GM12878 (cell line): ENCODE measurements around the gene SPTY2D1. TPM values are rescaled to one million over a fixed set of nuclear protein-coding genes. Genes with fewer than 3 reads are reported as not detected.

Experiments
- ATAC-seq: fragments of 200-7000 bp; cut with Tn5 transposase; 3 replicates; pipeline ENCODE4 v1.9.1; 2020; ENCODE audit warnings: mild to moderate bottlenecking, moderate library complexity
- BruUV-seq: library from RNA; stranded (reverse); fragments of 400-500 nt; replicated peaks from 2 replicates; lab custom pipeline; 2021; lab: Mats Ljungman, UMichigan
- CTCF ChIA-PET: fragments of 300-600 bp; sonication (Branson Sonifier 250); formaldehyde crosslinking; extraction: SDS; loops from one replicate; lab custom pipeline; 2021; ENCODE audit warnings: inconsistent platforms; lab: Yijun Ruan, JAX
- POLR2A ChIA-PET: fragments of 350-600 bp; formaldehyde crosslinking; extraction: SDS; loops from one replicate; lab custom pipeline; 2021; ENCODE audit warnings: inconsistent platforms; lab: Charles Lee
- RAD21 ChIA-PET: fragments of 300-600 bp; sonication (Branson Sonifier 250); formaldehyde crosslinking; loops from one replicate; lab custom pipeline; 2023; ENCODE audit warnings: antibody characterized with exemption; ENCODE audit not compliant: unreplicated experiment; lab: Charles Lee
- SMC1A ChIA-PET: fragments of 300-600 bp; sonication (Branson Sonifier 250); formaldehyde crosslinking; loops from one replicate; lab custom pipeline; 2023; ENCODE audit not compliant: unreplicated experiment, uncharacterized antibody; lab: Charles Lee
- DNase-seq: peaks from one replicate; pipeline ENCODE4 v3.0.0-alpha.2; 2011; ENCODE audit warnings: low read depth, low spot score
- FAIRE-seq: peaks from 3 replicates; lab custom pipeline; 2011; peaks lifted over from hg19 to GRCh38; lab: Jason Lieb, UNC
- H2AFZ ChIP-seq: 2 replicates; pipeline ENCODE4 v1.6.0; 2011; ENCODE audit warnings: low read depth, low read length, control low read depth; ENCODE audit not compliant: control insufficient read depth
- H3K27ac ChIP-seq: 2 replicates; pipeline ENCODE4 v1.5.1; 2011; ENCODE audit warnings: control low read depth; ENCODE audit not compliant: control insufficient read depth, insufficient read depth
- H3K27me3 ChIP-seq, 2 experiments: replicated peaks in 1 of 2; 2 replicates each; pipeline versions ENCODE4 v1.6.0 to v1.6.1; 2011; ENCODE audit warnings: low read length in 1 of 2; ENCODE audit not compliant: control insufficient read depth in 2 of 2, insufficient read depth in 2 of 2
- H3K36me3 ChIP-seq, 2 experiments: 2 replicates each; pipeline ENCODE4 v1.5.1; 2011; ENCODE audit warnings: low read length in 1 of 2; ENCODE audit not compliant: control insufficient read depth in 2 of 2, insufficient read depth in 2 of 2
- H3K4me1 ChIP-seq: 2 replicates; pipeline ENCODE4 v1.6.1; 2011; ENCODE audit warnings: mild to moderate bottlenecking, low read length, moderate library complexity, mixed read lengths; ENCODE audit not compliant: control insufficient read depth, insufficient read depth
- H3K4me2 ChIP-seq: 2 replicates; pipeline ENCODE4 v1.6.0; 2011; ENCODE audit warnings: control low read depth; ENCODE audit not compliant: control insufficient read depth, insufficient read depth
- H3K4me3 ChIP-seq: fragments of 200-600 bp; sonication (generic); 2 replicates; pipeline ENCODE4 v1.5.1; 2016
- H3K79me2 ChIP-seq: 2 replicates; pipeline ENCODE4 v1.6.0; 2011; ENCODE audit warnings: low read length; ENCODE audit not compliant: control insufficient read depth, insufficient read depth
- H3K9ac ChIP-seq: 2 replicates; pipeline ENCODE4 v1.8.0; 2011; ENCODE audit warnings: low read length, control low read depth, mixed read lengths; ENCODE audit not compliant: control insufficient read depth, insufficient read depth
- H3K9me3 ChIP-seq: replicated peaks from 3 replicates; pipeline ENCODE4 v1.5.1; 2011; ENCODE audit warnings: mild to moderate bottlenecking, low read length; ENCODE audit not compliant: control insufficient read depth, insufficient read depth
- H4K20me1 ChIP-seq: 2 replicates; pipeline ENCODE4 v1.6.0; 2011; ENCODE audit not compliant: control insufficient read depth, insufficient read depth
- ASH2L ChIP-seq: fragments of 300-600, 200-600 bp; sonication (generic); IDR thresholded peaks from 2 replicates; pipeline ENCODE4 v1.6.1; 2017; ENCODE audit warnings: low read depth, mild to moderate bottlenecking, borderline replicate concordance
- BCLAF1 ChIP-seq: fragments of 450-650 bp; IDR thresholded peaks from 2 replicates; pipeline ENCODE4 v1.6.1; 2017; ENCODE audit warnings: antibody characterized with exemption, mild to moderate bottlenecking, moderate library complexity
- BRCA1 ChIP-seq: IDR thresholded peaks from 2 replicates; pipeline ENCODE4 v1.6.1; 2011; ENCODE audit warnings: low read depth, low read length, improper control_type of control experiment
- CREM ChIP-seq: IDR thresholded peaks from 2 replicates; pipeline ENCODE4 v1.6.1; 2014; ENCODE audit warnings: antibody characterized with exemption, low read depth
- GABPA ChIP-seq: IDR thresholded peaks from 2 replicates; pipeline ENCODE4 v1.6.1; 2014; ENCODE audit warnings: antibody characterized with exemption, low read depth, mild to moderate bottlenecking, inconsistent platforms
- MLLT1 ChIP-seq: fragments of 450-650 bp; IDR thresholded peaks from 2 replicates; pipeline ENCODE4 v1.6.1; 2016; ENCODE audit warnings: mild to moderate bottlenecking
- SP1 ChIP-seq: IDR thresholded peaks from one replicate; pipeline ENCODE4 v1.6.1; 2011; ENCODE audit warnings: low read depth, low read length
- ZBTB11 ChIP-seq: fragments of 450-650 bp; formaldehyde crosslinking; IDR thresholded peaks from 2 replicates; pipeline ENCODE4 v1.5.0; 2022; ENCODE audit warnings: mild to moderate bottlenecking, missing genetic modification characterization
- ZNF274 ChIP-seq: IDR thresholded peaks from one replicate; pipeline ENCODE4 v1.8.0; 2011; ENCODE audit not compliant: insufficient read length, insufficient read depth
- WGBS: methylation state at CpG from one replicate; pipeline ENCODE4 v1.1.6; 2016; ENCODE audit warnings: low lambda C conversion rate; ENCODE audit not compliant: insufficient replicate concordance, insufficient coverage; ENCODE audit errors: missing lambda C conversion rate; 5-methylcytosine and 5-hydroxymethylcytosine counted together
- in situ Hi-C: fragments of 300-500 bp; cut with MboI; formaldehyde crosslinking; loops from 9 replicates; pipeline ENCODE4 v1.14.3; 2018; ENCODE audit warnings: mixed read lengths
- intact Hi-C: fragments of 100-400 bp; cut with micrococcal nuclease; formaldehyde crosslinking; loops from one replicate; pipeline ENCODE4 v1.14.2; 2022; ENCODE audit not compliant: unreplicated experiment
- polyA plus RNA-seq, 11 experiments: library from polyadenylated mRNA; depleted of rRNA in 4 of 11; unstranded in 6 of 11; stranded (reverse) in 5 of 11; fragments of >200 nt; fragmentation: Nextera tagmentation in 4 of 11; fragmentation: Illumina TruSeq in 1 of 11; extraction: Ambion mirVana in 4 of 11; extraction: Trizol in 1 of 11; gene quantifications; 1 replicate in 1 of 11; 2 replicates in 10 of 11; pipeline versions ENCODE4 v1.2.1 to v1.2.3, GENCODE V29; 2011 to 2016; ENCODE audit warnings: inconsistent platforms in 2 of 11, missing spikeins in 2 of 11, low read depth in 1 of 11
- total RNA-seq, 4 experiments: library from RNA; depleted of rRNA in 3 of 4; stranded (reverse); fragments of >200 nt in 3 of 4; fragmentation: Illumina TruSeq in 1 of 4; extraction: Trizol in 1 of 4; gene quantifications; 2 replicates each; pipeline versions ENCODE4 v1.2.1 to v1.2.3, GENCODE V29; 2013 to 2021

The SPTY2D1 gene
- total and polyA plus RNA-seq, 10 of the 15 experiments (the other 5 are each of a cell fraction or from before 2014, with no cell fraction given) = 4.6 to 31.1 (median 15.5) TPM

- TF ChIP-seq ZBTB11 (CRISPR knock-in tag) (no peak), GABPA (no peak), ZNF274 (no peak), CREM (no peak)
Observed at GRCh38 chr11:18599739-18600230, 34.4 kb downstream of the SPTY2D1 start, which contains the start of gene MISFA (continued).

- intact Hi-C loops = no loop called here
- Histone ChIP-seq H3K9ac (no peak overlapping the region), H3K4me1 (no peaks in the 10 kb centered on the region), H3K27ac (no peak overlapping the region), H3K27me3 (no peaks in the 10 kb centered on the region), H2AFZ (no peak overlapping the region), H3K79me2 (no peaks in the 10 kb centered on the region; the same call in 1 of the 2 replicates), H3K4me3 (no peak overlapping the region), H4K20me1 (no peaks in the 10 kb centered on the region), H3K9me3 (no peaks in the 10 kb centered on the region), H3K4me2 (no peak overlapping the region), H3K36me3 (no peaks in the 10 kb centered on the region; a peak in 1 of 4 replicates)
- RAD21 ChIA-PET = no interaction called here
- CTCF ChIA-PET = interaction anchor here (1.1 kb wide), 1 partner anchor 16 kb away, joined by 3 read pairs; no protein-coding TSS in a partner anchor
- in situ Hi-C loops = no loop called here
- DNase-seq (no peak), ATAC-seq (no peak), FAIRE-seq (no peak)
- BruUV-seq = no TSS peak
- WGBS = 74% methylated on average over 5 of the region's 5 CpGs
- SMC1A ChIA-PET = interaction anchor here (2.1 kb wide), 1 partner anchor 21 kb away, joined by 5 read pairs; no protein-coding TSS in a partner anchor
- POLR2A ChIA-PET = interaction anchor here (0.5 to 1.0 kb wide), 2 partner anchors 23 to 110 kb away, joined by 3 read pairs; no protein-coding TSS in a partner anchor
- TF ChIP-seq SP1 = no peak
- no peak for TF ChIP-seq ASH2L
- no peak for TF ChIP-seq BRCA1
- TF ChIP-seq BCLAF1 = no peak
- TF ChIP-seq MLLT1 = no peak
Observed at GRCh38 chr11:18594999-18595749, 39.0 kb downstream of the SPTY2D1 start.
